Smooth muscle cell (in vitro differentiated cells): Measurements from ENCODE around the gene LTBP3. TPM values are rescaled to one million over a fixed set of nuclear protein-coding genes. Genes with fewer than 3 reads are reported as not detected.

ENCODE experiments used
- DNase-seq: peaks from one replicate; lab custom pipeline; 2025; ENCODE audit not compliant: unreplicated experiment; lab: John Stamatoyannopoulos, UW
- H2AFZ ChIP-seq: fragments of 200-600 bp; sonication (generic); 2 replicates; pipeline ENCODE4 v1.6.0; 2016; ENCODE audit warnings: antibody characterized with exemption, low read depth, mild to moderate bottlenecking
- H3F3A ChIP-seq: fragments of 200-600 bp; sonication (generic); 2 replicates; pipeline ENCODE4 v1.6.0; 2017; ENCODE audit warnings: antibody characterized with exemption, low read depth
- H3K27ac ChIP-seq: fragments of 200-600 bp; sonication (generic); 2 replicates; pipeline ENCODE4 v1.5.1; 2016; ENCODE audit warnings: low read depth, mild to moderate bottlenecking
- H3K27me3 ChIP-seq: fragments of 200-600 bp; sonication (generic); 2 replicates; pipeline ENCODE4 v1.6.1; 2016; ENCODE audit warnings: low read depth, mild to moderate bottlenecking
- H3K36me3 ChIP-seq: fragments of 200-600 bp; sonication (generic); 2 replicates; pipeline ENCODE4 v1.5.1; 2016; ENCODE audit warnings: low read depth
- H3K4me1 ChIP-seq: fragments of 200-600 bp; sonication (generic); 2 replicates; pipeline ENCODE4 v1.5.1; 2016; ENCODE audit warnings: low read depth
- H3K4me2 ChIP-seq: fragments of 200-600 bp; sonication (generic); 2 replicates; pipeline ENCODE4 v1.6.0; 2016; ENCODE audit warnings: mild to moderate bottlenecking
- H3K4me3 ChIP-seq: fragments of 200-600 bp; sonication (generic); 2 replicates; pipeline ENCODE4 v1.5.1; 2016; ENCODE audit warnings: mild to moderate bottlenecking
- H3K79me2 ChIP-seq: fragments of 200-600 bp; sonication (generic); 2 replicates; pipeline ENCODE4 v1.6.0; 2016; ENCODE audit warnings: low read depth, mild to moderate bottlenecking
- H3K9ac ChIP-seq: fragments of 200-600 bp; sonication (generic); 2 replicates; pipeline ENCODE4 v1.6.0; 2016; ENCODE audit warnings: low read depth
- H3K9me3 ChIP-seq: fragments of 200-600 bp; sonication (generic); replicated peaks from 2 replicates; pipeline ENCODE4 v1.5.1; 2016; ENCODE audit warnings: low read depth
- H4K20me1 ChIP-seq: fragments of 200-600 bp; sonication (generic); 2 replicates; pipeline ENCODE4 v1.6.0; 2016; ENCODE audit warnings: low read depth
- CTCF ChIP-seq: fragments of 200-600 bp; sonication (generic); IDR thresholded peaks from 2 replicates; pipeline ENCODE4 v1.5.1; 2017; ENCODE audit warnings: borderline replicate concordance, mild to moderate bottlenecking, antibody characterized with exemption; ENCODE audit not compliant: insufficient read depth, poor library complexity, severe bottlenecking
- WGBS: methylation state at CpG from one replicate; pipeline ENCODE4 v1.1.7; 2016; ENCODE audit warnings: low lambda C conversion rate; 5-methylcytosine and 5-hydroxymethylcytosine counted together
- polyA plus RNA-seq: library from polyadenylated mRNA; unstranded; fragments of >200 nt; fragmentation: Nextera tagmentation; extraction: Ambion mirVana; gene quantifications from 2 replicates; pipeline ENCODE4 v1.2.1, GENCODE V29; 2016
- total RNA-seq: library from RNA; depleted of rRNA; stranded (reverse); fragments of >200 nt; gene quantifications from 2 replicates; pipeline ENCODE4 v1.2.3, GENCODE V29; 2014

The LTBP3 gene
- total and polyA plus RNA-seq, 2 experiments from 2014 or later, result 33.6 to 46.4 TPM

GRCh38 chr11:65583589-65583988 lies 25.4 kb upstream of the LTBP3 start:
- H3K36me3 ChIP-seq, result no peaks in the 10 kb centered on the region
- WGBS, result 97% methylated on average over 9 of the region's 10 CpGs

GRCh38 chr11:65581928-65582327 lies 23.8 kb upstream of the LTBP3 start:
- peaks cover 4% of the 10 kb centered on the region for H3K27me3 ChIP-seq
- no peaks in the 10 kb centered on the region for H3F3A ChIP-seq
- 91% methylated on average over 3 of the region's 3 CpGs for WGBS
- H3K36me3 ChIP-seq, result no peaks in the 10 kb centered on the region
- H3K9me3 ChIP-seq, result no peaks in the 10 kb centered on the region
- H3K4me2 ChIP-seq, result no peak overlapping the region
- peaks cover 7% of the 10 kb centered on the region for H4K20me1 ChIP-seq
- H3K4me3 ChIP-seq, result no peak overlapping the region
- H3K4me1 ChIP-seq, result no peaks in the 10 kb centered on the region
- TF ChIP-seq CTCF, result no peak
- DNase-seq, result no peak
- no peak overlapping the region for H3K9ac ChIP-seq
- no peak overlapping the region for H3K27ac ChIP-seq
- H3K79me2 ChIP-seq, result no peaks in the 10 kb centered on the region
- H2AFZ ChIP-seq, result no peak overlapping the region

More at GRCh38 chr11:65583589-65583988, 25.4 kb upstream of the LTBP3 start:
- Histone ChIP-seq H3K27ac (no peak overlapping the region), H2AFZ (no peak overlapping the region), H3K4me1 (no peaks in the 10 kb centered on the region), H3K4me2 (no peak overlapping the region), H3F3A (no peaks in the 10 kb centered on the region), H3K9me3 (no peaks in the 10 kb centered on the region), H4K20me1 (no peaks in the 10 kb centered on the region), H3K79me2 (no peaks in the 10 kb centered on the region), H3K9ac (no peak overlapping the region), H3K4me3 (no peak overlapping the region), H3K27me3 (peaks cover 4% of the 10 kb centered on the region)
- no peak for DNase-seq
- TF ChIP-seq CTCF, result no peak

GRCh38 chr11:65580756-65581155 lies 22.6 kb upstream of the LTBP3 start:
- peaks cover 5% of the 10 kb centered on the region for H3F3A ChIP-seq
- H3K9ac ChIP-seq, result no peak overlapping the region
- no peaks in the 10 kb centered on the region for H3K36me3 ChIP-seq
- no peak overlapping the region for H3K4me3 ChIP-seq
- peaks cover 4% of the 10 kb centered on the region for H3K27me3 ChIP-seq
- no peak overlapping the region for H3K27ac ChIP-seq
- no peak for DNase-seq
- H2AFZ ChIP-seq, result no peak overlapping the region
- no peaks in the 10 kb centered on the region for H3K9me3 ChIP-seq
- no peak for TF ChIP-seq CTCF
- peaks cover 7% of the 10 kb centered on the region for H4K20me1 ChIP-seq
- peaks cover 6% of the 10 kb centered on the region for H3K4me1 ChIP-seq
- H3K79me2 ChIP-seq, result no peaks in the 10 kb centered on the region
- H3K4me2 ChIP-seq, result no peak overlapping the region
- WGBS, result 86% methylated on average over 8 of the region's 8 CpGs

- Histone ChIP-seq H3K4me3 (no peak overlapping the region), H4K20me1 (peaks cover 7% of the 10 kb centered on the region), H3K79me2 (no peaks in the 10 kb centered on the region), H3K36me3 (no peaks in the 10 kb centered on the region), H3K9ac (no peak overlapping the region), H3K27me3 (peaks cover 4% of the 10 kb centered on the region), H2AFZ (no peak overlapping the region), H3K4me1 (peaks cover 6% of the 10 kb centered on the region), H3K27ac (no peak overlapping the region), H3F3A (peaks cover 7% of the 10 kb centered on the region), H3K9me3 (no peaks in the 10 kb centered on the region), H3K4me2 (no peak overlapping the region)
- no peak for DNase-seq
- no peak for TF ChIP-seq CTCF
- 96% methylated on average over 19 of the region's 19 CpGs for WGBS
These were observed 22.0 kb upstream of the LTBP3 start for GRCh38 chr11:65580031-65580692.
